Ishikawa (cell line): ENCODE data around the gene TLR4.

Source experiments
- CEBPB ChIP-seq: IDR thresholded peaks from 2 replicates; pipeline ENCODE4 v1.6.1; 2012
- CREB1 ChIP-seq: IDR thresholded peaks from 2 replicates; pipeline ENCODE4 v1.6.1; 2012; ENCODE audit warnings: low read depth
- EGR1 ChIP-seq: IDR thresholded peaks from 2 replicates; pipeline ENCODE4 v1.6.1; 2012
- EP300 ChIP-seq: IDR thresholded peaks from 2 replicates; pipeline ENCODE4 v1.6.1; 2012; ENCODE audit warnings: borderline replicate concordance
- FOXM1 ChIP-seq: IDR thresholded peaks from 2 replicates; pipeline ENCODE4 v1.6.1; 2012; ENCODE audit warnings: low read depth, borderline replicate concordance
- MAX ChIP-seq: IDR thresholded peaks from 2 replicates; pipeline ENCODE4 v1.6.1; 2012
- NFIC ChIP-seq: IDR thresholded peaks from 2 replicates; pipeline ENCODE4 v1.6.1; 2012
- RAD21 ChIP-seq: IDR thresholded peaks from 2 replicates; pipeline ENCODE4 v1.6.1; 2012; ENCODE audit warnings: low read depth
- REST ChIP-seq: IDR thresholded peaks from 2 replicates; pipeline ENCODE4 v1.6.1; 2012; ENCODE audit warnings: low read depth, mild to moderate bottlenecking
- TAF1 ChIP-seq: IDR thresholded peaks from 2 replicates; pipeline ENCODE4 v1.6.1; 2012; ENCODE audit warnings: low read depth, mild to moderate bottlenecking
- TCF12 ChIP-seq: IDR thresholded peaks from 2 replicates; pipeline ENCODE4 v1.6.1; 2012; ENCODE audit warnings: low read depth
- TEAD4 ChIP-seq: IDR thresholded peaks from 2 replicates; pipeline ENCODE4 v1.6.1; 2012
- YY1 ChIP-seq: IDR thresholded peaks from 2 replicates; pipeline ENCODE4 v1.6.1; 2012; ENCODE audit warnings: low read depth
- ZBTB7A ChIP-seq: IDR thresholded peaks from 2 replicates; pipeline ENCODE4 v1.6.1; 2012; ENCODE audit warnings: low read depth
- TF ChIP-seq, protein P1 (sequence below): IDR thresholded peaks from 2 replicates; pipeline ENCODE4 v1.6.1; 2012

The TLR4 gene

GRCh38 chr9:117722108-117722761 is 18.0 kb downstream of the TLR4 start:
- TF ChIP-seq EP300 = no peak

DNA sequence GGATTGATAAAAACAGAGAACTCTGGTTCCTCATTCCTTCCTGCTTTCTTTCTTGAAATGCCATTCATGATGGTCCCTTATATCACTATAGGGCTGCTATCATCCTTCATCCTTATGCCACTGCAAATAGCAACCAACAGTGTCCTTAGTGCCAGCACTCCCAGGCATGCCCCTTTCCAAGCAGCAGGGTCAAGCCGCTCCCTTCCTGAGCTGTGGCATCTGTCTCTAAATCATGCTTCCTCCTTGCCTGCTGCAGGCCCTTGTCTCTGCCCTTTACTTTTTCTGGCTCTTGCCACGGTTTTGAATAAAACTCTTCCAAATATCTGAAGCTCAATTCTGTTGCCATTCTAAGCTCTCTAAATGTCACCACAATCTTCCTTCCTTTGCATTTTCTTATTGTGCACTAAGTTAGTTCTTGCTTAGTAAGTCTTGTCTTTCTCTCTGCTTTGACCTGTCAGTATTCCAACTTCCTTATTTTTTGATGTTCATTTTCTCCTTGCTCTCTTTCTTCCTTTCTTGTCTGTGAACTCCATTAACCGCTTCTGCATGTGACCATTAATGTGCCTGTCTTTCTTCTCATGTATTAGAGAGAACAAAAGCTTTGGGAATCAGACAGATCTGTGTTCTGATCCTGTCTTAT is 19.9 kb downstream of the TLR4 start:
- TF ChIP-seq CEBPB (no peak), RAD21 (no peak), YY1 (no peak), NFIC (no peak), TAF1 (no peak), REST (no peak), MAX (no peak)
- TF ChIP-seq, protein P1, sequence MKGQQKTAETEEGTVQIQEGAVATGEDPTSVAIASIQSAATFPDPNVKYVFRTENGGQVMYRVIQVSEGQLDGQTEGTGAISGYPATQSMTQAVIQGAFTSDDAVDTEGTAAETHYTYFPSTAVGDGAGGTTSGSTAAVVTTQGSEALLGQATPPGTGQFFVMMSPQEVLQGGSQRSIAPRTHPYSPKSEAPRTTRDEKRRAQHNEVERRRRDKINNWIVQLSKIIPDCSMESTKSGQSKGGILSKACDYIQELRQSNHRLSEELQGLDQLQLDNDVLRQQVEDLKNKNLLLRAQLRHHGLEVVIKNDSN = no peak

GRCh38 chr9:117725426-117725887 is 21.3 kb downstream of the TLR4 start:
- no peak for TF ChIP-seq YY1
- TF ChIP-seq FOXM1 = no peak
- no peak for TF ChIP-seq CREB1
- TF ChIP-seq EGR1 = no peak
- TF ChIP-seq CEBPB = no peak
- no peak for TF ChIP-seq ZBTB7A

DNA sequence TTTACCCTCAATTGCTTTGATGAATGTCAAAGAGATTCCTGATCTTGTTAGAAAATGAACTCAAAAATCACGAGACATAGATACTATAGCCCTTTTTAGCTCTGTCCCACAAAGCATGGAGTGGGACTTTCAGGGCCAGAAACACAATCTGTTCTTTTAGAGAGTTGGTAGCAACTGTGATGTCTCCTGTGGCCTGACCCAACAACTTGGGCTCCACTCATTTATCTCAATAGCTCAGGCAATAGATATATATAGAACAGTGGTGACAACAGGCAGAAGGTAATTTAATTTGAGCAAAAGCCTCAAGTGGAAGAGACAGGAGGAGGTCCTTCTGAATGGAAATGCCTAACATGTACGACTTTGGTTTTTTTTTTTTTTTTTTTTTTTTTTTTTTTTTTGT is 25.2 kb downstream of the TLR4 start:
- TF ChIP-seq YY1 = no peak
- no peak for TF ChIP-seq EP300
- no peak for TF ChIP-seq ZBTB7A
- TF ChIP-seq MAX = no peak
- no peak for TF ChIP-seq TCF12
- no peak for TF ChIP-seq CREB1
- TF ChIP-seq TAF1 = no peak
- TF ChIP-seq, protein P1 = no peak
- TF ChIP-seq CEBPB = no peak

DNA sequence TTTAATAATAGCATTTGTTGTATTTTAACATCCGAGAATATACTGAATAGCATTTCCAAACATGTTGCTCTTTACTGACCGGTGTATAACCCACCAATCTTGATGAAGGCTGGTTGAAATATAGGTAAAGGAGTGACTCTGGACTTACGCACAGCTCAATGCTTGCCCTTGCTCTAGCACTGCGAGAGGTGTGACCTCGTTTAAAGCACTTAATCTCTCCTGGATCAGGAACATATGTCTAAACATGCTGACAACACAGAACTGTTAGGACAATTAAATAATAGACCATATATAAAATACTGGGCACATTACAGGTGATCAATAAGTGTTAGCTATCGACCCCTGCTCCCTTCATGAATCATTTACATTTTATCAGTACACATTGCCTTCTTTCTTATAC is 28.3 kb downstream of the TLR4 start:
- TF ChIP-seq TEAD4 (no peak), RAD21 (no peak), CEBPB (no peak), MAX (no peak), EP300 (no peak), TAF1 (no peak), EGR1 (no peak), TCF12 (no peak), CREB1 (no peak)
- TF ChIP-seq, protein P1 = no peak

DNA sequence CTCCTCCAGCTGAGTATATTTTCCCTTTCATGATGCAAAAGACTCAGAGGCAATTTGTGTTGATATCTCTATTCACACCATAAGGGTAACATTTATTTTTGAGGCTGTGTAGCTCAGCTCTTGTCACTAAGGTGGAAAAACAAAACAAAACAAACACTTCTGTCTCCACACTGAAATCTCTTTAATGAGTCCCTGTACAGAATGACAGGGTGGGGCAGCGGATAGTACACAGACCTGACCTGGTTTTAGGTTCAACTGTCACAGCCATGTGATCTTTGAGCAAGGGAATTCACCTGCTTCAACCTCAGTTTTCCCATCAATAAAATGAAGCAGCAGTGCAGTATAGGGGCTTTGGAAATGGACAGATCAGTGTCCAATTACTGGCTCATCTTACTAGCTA is 29.3 kb downstream of the TLR4 start:
- no peak for TF ChIP-seq YY1
- no peak for TF ChIP-seq FOXM1
- TF ChIP-seq NFIC = no peak
- TF ChIP-seq CEBPB = no peak
- TF ChIP-seq, protein P1 = no peak
- TF ChIP-seq TEAD4 = no peak
- TF ChIP-seq TAF1 = no peak
- TF ChIP-seq RAD21 = no peak
- no peak for TF ChIP-seq CREB1
- no peak for TF ChIP-seq REST
- no peak for TF ChIP-seq TCF12
- TF ChIP-seq EGR1 = no peak
